T-helper 1 cell (primary cell): Measurements from ENCODE around the gene NLRC5.
A peak's percentile ranks its signal among the peaks of the same experiment; 100 is the strongest.
"Not testable (repeated sequence)": the region's sequence is repeated elsewhere in the genome, so short reads cannot be mapped to it uniquely, and the experiment has no call there.

ENCODE experiments used
- DNase-seq, 5 donors: peaks; one replicate each; pipeline ENCODE4 v3.0.0-alpha.2; 2012 to 2020

NLRC5 gene

GRCh38 chr16:57106767-57107166 is 117.4 kb downstream of the NLRC5 start:
- no peak for DNase-seq

DNA sequence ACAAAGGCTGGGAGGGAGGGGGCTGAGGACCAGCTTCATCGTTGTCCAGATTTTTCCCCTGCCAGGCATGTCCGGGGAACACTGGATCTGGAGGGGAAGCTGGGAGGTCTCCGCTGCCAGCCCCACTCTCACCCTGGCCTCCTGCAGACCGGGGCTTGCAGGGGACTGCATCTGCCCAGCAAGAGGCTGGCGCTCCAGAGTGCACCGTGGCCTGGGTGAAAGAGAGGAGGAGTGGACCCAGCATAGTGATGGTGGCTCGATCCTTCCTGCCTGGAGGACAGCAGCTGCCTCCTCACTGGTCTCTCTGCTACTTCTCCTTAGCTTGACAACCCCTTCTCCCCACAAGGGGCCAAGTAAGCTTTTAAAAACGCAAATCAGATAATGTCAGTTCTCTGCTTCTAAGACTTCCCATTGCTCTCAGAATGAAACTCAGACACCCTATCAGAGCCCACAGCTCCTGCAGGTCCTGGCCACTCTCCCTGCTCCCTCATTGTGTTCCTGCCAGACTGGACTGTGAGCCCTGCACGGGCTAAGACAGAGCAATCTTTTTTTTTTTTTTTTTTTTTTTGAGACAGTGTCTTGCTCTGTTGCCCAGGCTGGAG is 118.1 kb downstream of the NLRC5 start:
- no peak for DNase-seq

- DNase-seq = no peak
Measured at GRCh38 chr16:57108432-57108831, 119.1 kb downstream of the NLRC5 start.

DNA sequence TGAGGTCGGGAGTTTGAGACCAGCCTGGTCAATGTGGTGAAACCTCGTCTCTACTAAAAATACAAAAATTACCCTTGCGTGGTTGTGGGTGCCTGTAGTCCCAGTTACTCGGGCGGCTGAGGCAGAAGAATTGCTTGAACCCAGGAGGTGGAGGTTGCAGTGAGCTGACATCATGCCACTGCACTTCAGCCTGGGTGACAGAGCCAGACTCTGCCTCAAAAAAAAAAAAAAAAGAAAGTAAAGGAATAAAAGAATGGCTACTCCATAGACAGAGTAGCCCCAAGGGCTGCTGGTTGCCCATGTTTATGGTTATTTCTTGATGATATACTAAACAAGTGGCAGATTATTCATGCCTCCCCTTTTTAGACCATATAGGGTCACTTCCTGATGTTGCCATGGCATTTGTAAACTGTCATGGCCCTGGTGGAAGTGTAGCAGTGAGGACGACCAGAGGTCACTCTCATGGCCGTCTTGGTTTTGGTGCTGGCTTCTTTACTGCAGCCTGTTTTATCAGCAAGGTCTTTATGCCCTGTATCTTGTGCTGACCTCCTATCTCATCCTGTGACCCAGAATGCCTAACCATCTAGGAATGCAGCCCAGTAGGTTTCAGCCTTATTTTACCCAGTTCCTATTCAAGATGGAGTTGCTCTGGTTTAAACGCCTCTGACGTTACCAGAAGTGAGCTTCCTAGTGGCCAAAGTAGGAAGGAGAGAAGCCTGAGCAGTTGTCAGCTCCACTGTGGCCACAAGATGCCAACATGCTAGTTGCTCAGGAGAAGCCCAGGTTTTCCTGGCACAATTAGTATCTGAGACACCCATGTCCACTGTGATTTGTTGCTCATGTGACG is 120.1 kb downstream of the NLRC5 start:
- not testable (repeated sequence) for DNase-seq

- no peak for DNase-seq
Measured at GRCh38 chr16:57110937-57111336, 121.6 kb downstream of the NLRC5 start.

DNA sequence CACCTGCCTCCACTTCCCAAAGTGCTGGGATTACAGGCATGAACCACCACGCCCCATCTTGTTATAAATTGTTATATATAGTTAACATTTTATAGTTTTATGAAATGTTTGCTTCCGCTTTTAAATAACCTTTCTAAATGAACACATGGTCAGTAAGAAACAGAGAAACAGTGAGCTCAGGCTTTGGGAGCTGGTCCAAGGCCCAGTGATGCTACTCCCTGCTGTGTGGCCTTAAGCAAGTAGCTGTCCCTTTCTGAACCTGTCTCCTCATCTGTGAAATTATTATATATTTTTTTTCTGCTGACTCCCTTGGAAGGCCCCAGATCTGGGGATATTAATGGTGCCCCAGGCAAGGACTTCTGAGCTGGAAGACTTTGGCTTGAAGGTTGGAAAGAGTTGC is 122.1 kb downstream of the NLRC5 start:
- DNase-seq = no peak

- no peak for DNase-seq
Measured at GRCh38 chr16:57112403-57113041, 123.2 kb downstream of the NLRC5 start.

DNA sequence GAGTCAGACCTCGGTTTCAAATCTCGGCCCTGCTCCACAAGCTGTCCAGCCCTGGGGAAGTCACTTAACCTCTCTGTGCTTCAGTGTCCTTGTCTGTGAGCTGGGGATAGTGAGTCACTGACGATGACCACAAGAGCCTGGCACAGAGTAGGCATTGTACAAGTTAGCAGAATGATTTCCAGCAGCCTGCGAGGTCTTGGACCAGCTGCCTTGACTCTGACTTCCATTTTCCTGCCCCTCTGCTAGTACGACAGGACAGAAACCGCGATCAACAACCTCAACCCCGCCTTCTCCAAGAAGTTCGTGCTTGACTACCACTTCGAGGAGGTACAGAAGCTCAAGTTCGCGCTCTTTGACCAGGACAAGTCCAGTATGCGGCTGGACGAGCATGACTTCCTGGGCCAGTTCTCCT is 123.7 kb downstream of the NLRC5 start:
- DNase-seq = no peak

DNA sequence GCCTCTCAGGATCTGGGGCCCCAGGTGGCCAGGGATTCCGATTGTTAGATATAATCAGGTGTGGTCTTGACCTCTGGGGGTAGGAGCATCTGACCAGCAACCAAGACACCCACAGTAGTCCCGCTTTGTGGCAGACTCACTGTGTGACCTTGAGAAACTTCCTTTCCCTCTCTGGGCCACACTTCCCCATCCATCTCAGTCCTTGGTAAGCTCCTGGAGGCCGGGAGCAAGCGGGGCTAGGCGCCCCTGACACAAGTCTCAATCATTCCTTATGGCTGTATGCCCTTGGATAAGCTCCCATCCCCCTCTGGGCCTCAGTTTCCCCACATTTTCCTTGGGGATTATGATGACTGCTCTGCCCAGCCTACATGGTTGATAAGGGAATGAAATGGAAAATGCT is 124.3 kb downstream of the NLRC5 start:
- no peak for DNase-seq

- DNase-seq = no peak
Measured at GRCh38 chr16:57115168-57115513, 125.8 kb downstream of the NLRC5 start.

DNA sequence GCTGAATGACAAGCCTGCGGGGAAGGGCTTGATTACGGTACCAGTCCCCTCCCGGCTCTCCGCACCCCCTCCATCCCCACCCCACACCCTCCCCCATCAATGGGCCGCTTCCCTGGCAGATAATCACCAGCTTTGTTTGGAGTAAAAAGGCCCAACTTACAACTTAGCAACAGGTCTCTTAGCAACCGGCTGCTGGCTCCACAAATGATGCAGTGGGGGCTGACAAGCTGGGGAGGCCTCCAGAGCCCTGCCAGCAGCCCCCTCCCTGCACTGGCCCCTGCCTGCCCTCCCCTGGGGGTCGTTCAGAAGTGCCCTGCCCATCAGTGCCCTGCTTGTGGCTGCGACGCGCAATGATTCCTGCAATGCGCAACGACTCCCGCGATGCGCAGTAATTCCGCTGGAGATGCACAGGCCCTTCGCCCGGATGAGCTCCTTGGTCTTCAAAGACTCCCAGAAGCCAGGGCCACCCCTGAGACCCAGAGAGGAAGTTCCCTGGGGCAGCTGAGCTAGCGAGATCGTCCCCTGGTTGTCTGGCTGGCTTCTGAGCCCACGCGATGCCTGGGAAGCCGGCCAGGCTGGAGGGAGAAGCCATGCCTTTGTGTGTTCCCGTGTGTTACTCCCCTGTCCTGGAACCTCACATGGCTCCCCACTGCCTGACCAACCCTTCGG is 126.3 kb downstream of the NLRC5 start:
- no peak for DNase-seq

DNA sequence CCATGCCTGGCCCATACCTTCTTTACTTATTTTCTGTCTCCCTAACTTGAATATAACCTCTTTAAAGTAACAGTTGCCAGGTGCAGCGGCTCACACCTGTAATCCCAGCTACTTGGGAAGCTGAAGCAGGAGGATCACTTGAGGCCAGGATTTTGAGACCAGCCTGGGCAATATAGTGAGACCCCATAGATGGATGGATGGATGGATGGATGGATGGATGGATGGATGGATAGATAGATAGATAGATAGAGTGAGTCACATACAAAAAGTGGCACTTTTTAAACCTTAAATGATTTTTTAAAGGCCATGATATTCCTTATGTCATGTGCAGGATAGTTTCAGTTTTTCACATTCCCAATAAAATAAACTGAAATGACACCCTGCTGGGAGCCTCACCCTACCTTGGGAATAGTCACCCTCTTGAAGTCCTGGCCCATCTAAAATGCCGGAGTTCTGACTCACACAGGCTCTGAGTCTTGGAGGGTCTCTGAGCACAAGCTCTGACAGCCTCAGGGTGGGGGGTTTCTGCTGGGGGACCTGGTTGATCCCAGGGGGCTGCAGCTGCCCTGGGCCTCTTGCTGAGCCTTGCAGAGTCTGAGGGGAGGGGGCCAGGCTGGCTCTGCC is 129.2 kb downstream of the NLRC5 start:
- no peak for DNase-seq

DNA sequence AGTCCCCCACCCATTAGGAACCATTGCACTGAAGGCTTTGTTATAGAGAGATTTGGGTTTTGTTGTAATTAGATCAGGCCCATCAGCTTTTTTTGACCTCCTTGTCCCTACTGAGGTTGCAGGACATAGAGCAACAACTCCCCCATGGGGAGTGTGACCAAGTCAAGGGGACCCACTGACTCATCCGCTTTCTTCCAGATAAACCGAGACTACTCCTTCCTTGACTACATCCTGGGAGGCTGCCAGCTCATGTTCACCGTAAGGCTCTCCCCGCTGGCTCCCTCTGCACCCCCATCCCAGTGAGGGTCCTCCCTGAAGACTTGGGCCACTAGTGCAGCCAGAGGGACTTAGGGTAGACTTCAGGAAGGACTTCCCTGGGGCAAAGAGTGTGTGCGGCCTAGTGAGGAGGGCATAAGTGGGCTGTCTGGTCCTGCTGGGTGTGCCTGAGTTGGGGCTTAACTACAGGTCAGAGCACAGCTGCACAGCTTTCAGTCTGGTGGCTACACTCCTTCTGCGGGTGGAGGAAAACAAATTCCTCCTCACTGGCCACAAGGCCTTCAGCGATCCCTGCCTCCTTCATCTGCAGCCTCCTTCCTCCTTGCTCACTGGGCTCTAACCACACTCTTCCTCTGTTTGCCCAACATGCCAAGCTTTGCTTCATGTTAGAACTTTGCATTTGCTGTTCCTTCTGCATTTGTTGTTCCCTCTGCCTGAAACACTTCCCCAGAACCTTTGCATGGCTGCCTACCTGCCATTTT is 134.0 kb downstream of the NLRC5 start:
- DNase-seq = no peak

DNA sequence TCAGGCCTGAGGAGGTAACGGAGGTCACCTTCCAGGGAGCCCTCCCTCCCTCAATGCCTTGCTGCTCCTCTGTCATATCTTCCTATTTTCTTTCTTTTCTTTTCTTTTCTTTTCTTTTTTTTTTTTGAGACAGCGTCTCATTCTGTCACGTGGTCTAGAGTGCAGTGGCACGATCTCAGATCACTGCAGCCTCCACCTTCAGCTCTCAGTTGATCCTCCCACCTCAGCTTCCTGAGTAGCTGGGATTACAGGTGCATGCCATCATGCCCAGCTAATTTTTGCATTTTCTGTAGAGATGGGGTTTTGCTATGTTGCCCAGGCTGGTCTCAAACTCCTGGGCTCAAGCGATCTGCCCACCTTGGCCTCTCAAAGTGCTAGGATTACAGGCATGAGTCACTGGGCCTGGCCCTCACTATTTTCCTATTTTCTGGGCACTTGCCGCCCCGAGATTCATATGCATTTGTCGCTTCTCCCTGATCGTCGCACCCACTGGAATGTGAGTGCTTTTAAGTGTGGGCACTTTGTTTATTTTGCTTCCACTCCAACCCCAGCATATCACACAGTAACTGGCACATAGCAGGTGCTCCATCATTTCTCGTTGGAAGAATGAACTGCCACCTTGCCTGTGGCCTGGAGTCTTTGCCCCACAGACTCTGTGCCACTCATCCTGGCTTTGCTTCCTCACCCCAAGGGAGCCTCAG is 134.8 kb downstream of the NLRC5 start:
- no peak for DNase-seq

DNA sequence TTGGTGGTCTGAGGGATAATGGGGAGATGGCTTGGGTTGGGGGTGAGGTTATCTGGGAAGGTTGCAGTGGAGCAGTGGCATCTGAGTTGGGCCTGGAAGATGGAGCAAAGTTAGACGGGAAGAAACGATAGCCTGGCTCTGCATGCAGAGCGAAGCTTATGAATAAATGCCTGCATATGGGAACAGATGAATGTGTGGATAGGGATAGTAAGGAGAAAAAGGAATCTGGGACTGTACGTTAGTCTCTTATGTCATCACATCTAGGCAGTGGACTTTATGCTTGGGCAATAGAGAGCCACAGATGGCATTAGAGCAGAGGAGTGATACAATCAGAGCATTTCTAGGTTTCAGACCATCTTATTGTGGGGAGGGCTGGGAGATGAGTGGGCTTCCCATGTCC is 136.0 kb downstream of the NLRC5 start:
- no peak for DNase-seq

GRCh38 chr16:57125969-57126368 is 136.6 kb downstream of the NLRC5 start:
- DNase-seq = no peak

DNA sequence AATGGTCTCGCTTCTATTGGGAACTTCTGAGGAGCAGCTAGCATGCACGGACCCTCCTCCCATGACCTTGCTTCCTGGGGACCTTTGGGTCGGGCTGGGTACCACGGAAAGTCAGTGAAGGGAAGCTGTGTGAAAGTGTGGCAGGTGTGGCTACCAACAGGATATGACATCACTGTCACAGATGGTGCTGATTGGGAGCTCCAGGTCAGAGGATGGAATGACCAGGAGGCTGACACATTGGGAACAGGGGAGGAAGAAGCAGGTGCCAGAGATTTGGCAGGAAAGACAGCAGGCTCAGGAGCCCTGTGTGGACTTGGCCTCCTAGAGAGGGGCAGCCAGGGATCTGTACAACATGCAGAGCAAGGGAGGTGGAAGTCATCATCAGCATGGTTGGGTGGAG is 137.1 kb downstream of the NLRC5 start:
- no peak for DNase-seq

- DNase-seq = no peak
Measured at GRCh38 chr16:57127037-57127763, 137.8 kb downstream of the NLRC5 start.

GRCh38 chr16:57127836-57128235 is 138.5 kb downstream of the NLRC5 start:
- DNase-seq = no peak

DNA sequence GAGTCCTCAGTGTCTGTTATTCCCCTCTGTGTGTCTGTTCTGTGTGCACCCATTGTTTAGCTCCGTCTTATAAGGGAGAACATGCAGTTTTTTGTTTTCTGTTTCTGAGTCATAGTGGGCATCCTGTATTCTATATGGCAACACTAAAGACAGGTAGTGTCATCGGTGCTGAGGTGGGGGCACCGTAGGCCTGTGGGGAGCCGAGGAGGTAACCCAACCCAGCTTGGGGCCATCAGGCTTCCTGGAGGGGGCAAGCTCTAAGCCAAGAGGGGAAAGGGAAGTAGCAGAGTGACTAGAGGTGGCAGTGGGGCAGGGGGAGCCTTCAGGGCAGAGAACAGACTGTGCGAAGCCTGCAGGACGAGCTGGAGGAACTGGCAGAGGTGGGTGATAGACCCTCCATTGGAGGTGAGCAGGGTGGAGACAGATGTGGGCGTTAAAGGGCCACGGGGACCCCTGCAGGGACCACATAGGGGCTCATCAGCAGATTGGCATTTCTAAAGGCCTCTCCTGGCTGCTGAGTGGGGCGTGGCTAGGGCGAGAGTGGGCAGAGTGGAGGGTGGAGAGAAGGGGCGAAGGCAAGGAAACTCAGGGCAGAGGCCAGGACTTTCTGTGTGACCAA is 139.5 kb downstream of the NLRC5 start:
- peak in 1 of 5 donors; percentile 82 for DNase-seq

GRCh38 chr16:57130950-57131321 is 141.6 kb downstream of the NLRC5 start:
- no peak for DNase-seq
